IMR-90 (cell line): ENCODE data around the gene KDSR. TPM values are rescaled to one million over a fixed set of nuclear protein-coding genes. Genes with fewer than 3 reads are reported as not detected.

ENCODE experiments used
- ATAC-seq: fragments of 200-7000 bp; cut with Tn5 transposase; 2 replicates; pipeline ENCODE4 v1.9.1; 2020; ENCODE audit warnings: low read depth, mild to moderate bottlenecking, moderate library complexity
- BruUV-seq: library from RNA; stranded (reverse); fragments of 400-500 nt; replicated peaks from 2 replicates; lab custom pipeline; 2021; lab: Mats Ljungman, UMichigan
- CTCF ChIA-PET: fragments of 300-600 bp; formaldehyde crosslinking; extraction: SDS; loops from one replicate; lab custom pipeline; 2021; ENCODE audit warnings: antibody characterized with exemption; lab: Yijun Ruan, JAX
- POLR2A ChIA-PET: fragments of 300-600 bp; sonication (Branson Sonifier 250); formaldehyde crosslinking; loops from one replicate; lab custom pipeline; 2022; ENCODE audit warnings: antibody characterized with exemption; ENCODE audit not compliant: unreplicated experiment; lab: Charles Lee
- DNase-seq: peaks from one replicate; pipeline ENCODE4 v3.0.0; 2013
- H2AFZ ChIP-seq: replicated peaks from 2 replicates; pipeline ENCODE3; 2013; ENCODE audit warnings: low read length, mild to moderate bottlenecking; ENCODE audit not compliant: poor library complexity
- H2AK5ac ChIP-seq: 2 replicates; pipeline ENCODE4 v1.6.1; 2013; ENCODE audit warnings: low read depth, low read length, inconsistent platforms
- H2AK9ac ChIP-seq: replicated peaks from 2 replicates; pipeline ENCODE3; 2013; ENCODE audit warnings: mild to moderate bottlenecking, low read depth, low read length, moderate library complexity; ENCODE audit not compliant: poor library complexity
- H2BK120ac ChIP-seq: 2 replicates; pipeline ENCODE4 v1.6.1; 2013; ENCODE audit warnings: low read depth, low read length, inconsistent platforms
- H2BK15ac ChIP-seq: 3 replicates; pipeline ENCODE4 v1.6.1; 2013; ENCODE audit warnings: low read depth, low read length, inconsistent platforms
- H2BK20ac ChIP-seq: 2 replicates; pipeline ENCODE4 v1.6.1; 2013; ENCODE audit warnings: low read depth, mild to moderate bottlenecking, inconsistent platforms, low read length, moderate library complexity
- H2BK5ac ChIP-seq: 2 replicates; pipeline ENCODE4 v1.6.1; 2013; ENCODE audit warnings: mild to moderate bottlenecking, low read depth, low read length, inconsistent platforms; ENCODE audit not compliant: poor library complexity, severe bottlenecking
- H3K14ac ChIP-seq: replicated peaks from 2 replicates; pipeline ENCODE4 v1.6.1; 2013; ENCODE audit warnings: low read depth, low read length, inconsistent platforms
- H3K18ac ChIP-seq: 2 replicates; pipeline ENCODE4 v1.6.1; 2013; ENCODE audit warnings: low read depth, low read length, control low read depth
- H3K23ac ChIP-seq: 2 replicates; pipeline ENCODE4 v1.6.1; 2013; ENCODE audit warnings: low read depth, low read length, inconsistent platforms
- H3K27ac ChIP-seq: 2 replicates; pipeline ENCODE4 v1.5.1; 2013; ENCODE audit warnings: mild to moderate bottlenecking, control low read depth, low read length; ENCODE audit not compliant: insufficient read depth
- H3K27me3 ChIP-seq: 2 replicates; pipeline ENCODE4 v1.6.1; 2013; ENCODE audit warnings: low read length; ENCODE audit not compliant: control insufficient read depth, insufficient read depth
- H3K36me3 ChIP-seq: 2 replicates; pipeline ENCODE4 v1.6.1; 2013; ENCODE audit warnings: low read length, mixed read lengths; ENCODE audit not compliant: control insufficient read depth, insufficient read depth
- H3K4ac ChIP-seq: 2 replicates; pipeline ENCODE4 v1.6.1; 2013; ENCODE audit warnings: low read depth, low read length, inconsistent platforms
- H3K4me1 ChIP-seq: 2 replicates; pipeline ENCODE4 v1.6.1; 2013; ENCODE audit warnings: low read length, mixed read lengths; ENCODE audit not compliant: control insufficient read depth, insufficient read depth
- H3K4me2 ChIP-seq: 2 replicates; pipeline ENCODE4 v1.6.1; 2013; ENCODE audit warnings: low read depth, mild to moderate bottlenecking, control low read depth, low read length, moderate library complexity
- H3K4me3 ChIP-seq: 2 replicates; pipeline ENCODE4 v1.5.1; 2013; ENCODE audit warnings: low read depth, mild to moderate bottlenecking, control low read depth, low read length, moderate library complexity; ENCODE audit not compliant: insufficient read depth
- H3K56ac ChIP-seq: 2 replicates; pipeline ENCODE4 v1.6.1; 2013; ENCODE audit warnings: low read length, inconsistent platforms; ENCODE audit not compliant: insufficient read depth; ENCODE audit errors: extremely low read depth
- H3K79me1 ChIP-seq, 2 experiments: 2 replicates each; pipeline ENCODE4 v1.6.1; 2013; ENCODE audit warnings: low read length in 2 of 2, inconsistent platforms in 1 of 2, low read depth in 1 of 2
- H3K9ac ChIP-seq: 2 replicates; pipeline ENCODE4 v1.6.1; 2013; ENCODE audit warnings: low read depth, low read length, control low read depth
- H3K9me1 ChIP-seq: 2 replicates; pipeline ENCODE4 v1.6.1; 2013; ENCODE audit warnings: low read length, inconsistent platforms; ENCODE audit not compliant: insufficient read depth
- H3K9me3 ChIP-seq: 2 replicates; pipeline ENCODE4 v1.6.1; 2013; ENCODE audit warnings: low read length; ENCODE audit not compliant: control insufficient read depth, insufficient read depth
- H4K20me1 ChIP-seq: 2 replicates; pipeline ENCODE4 v1.6.1; 2013; ENCODE audit warnings: low read length, inconsistent platforms; ENCODE audit not compliant: insufficient read depth
- H4K5ac ChIP-seq: 2 replicates; pipeline ENCODE4 v1.6.1; 2013; ENCODE audit warnings: mild to moderate bottlenecking, low read depth, low read length, control low read depth
- H4K8ac ChIP-seq, 2 experiments: 2 replicates each; pipeline ENCODE4 v1.6.1; 2013; ENCODE audit warnings: low read depth in 2 of 2, low read length in 2 of 2, control low read depth in 1 of 2, inconsistent platforms in 1 of 2
- H4K91ac ChIP-seq: 2 replicates; pipeline ENCODE4 v1.6.1; 2013; ENCODE audit warnings: low read depth, low read length, inconsistent platforms; ENCODE audit not compliant: insufficient read depth
- BHLHE40 ChIP-seq: fragments of 150-350 bp; IDR thresholded peaks from 2 replicates; pipeline ENCODE4 v1.6.1; 2016; ENCODE audit warnings: mild to moderate bottlenecking, low read depth, low read length
- CEBPB ChIP-seq: IDR thresholded peaks from 2 replicates; pipeline ENCODE4 v1.6.1; 2012; ENCODE audit warnings: low read depth, low read length, improper control_type of control experiment
- CHD1 ChIP-seq: IDR thresholded peaks from 2 replicates; pipeline ENCODE4 v1.6.1; 2012; ENCODE audit warnings: low read depth, low read length, improper control_type of control experiment
- CTCF ChIP-seq: conservative IDR thresholded peaks from 2 replicates; pipeline ENCODE4 v1.5.1; 2012; ENCODE audit warnings: mild to moderate bottlenecking, low read depth, low read length, improper control_type of control experiment
- ELK1 ChIP-seq: fragments of 150-350 bp; IDR thresholded peaks from 2 replicates; pipeline ENCODE4 v1.6.1; 2016; ENCODE audit warnings: low read depth, mild to moderate bottlenecking, low read length, moderate library complexity, borderline replicate concordance
- FOS ChIP-seq: fragments of 150-350 bp; IDR thresholded peaks from 2 replicates; pipeline ENCODE4 v1.6.1; 2016; ENCODE audit warnings: low read depth, low read length
- MAFK ChIP-seq: IDR thresholded peaks from 2 replicates; pipeline ENCODE4 v1.6.1; 2012; ENCODE audit warnings: low read depth, low read length, improper control_type of control experiment
- NFE2L2 ChIP-seq: fragments of 150-350 bp; IDR thresholded peaks from 2 replicates; pipeline ENCODE4 v1.6.1; 2016; ENCODE audit warnings: low read depth, mild to moderate bottlenecking, low read length
- POLR2A ChIP-seq: IDR thresholded peaks from 2 replicates; pipeline ENCODE4 v1.6.1; 2012; ENCODE audit warnings: mild to moderate bottlenecking, low read depth, low read length
- RAD21 ChIP-seq: IDR thresholded peaks from 2 replicates; pipeline ENCODE4 v1.6.1; 2012; ENCODE audit warnings: low read length, improper control_type of control experiment
- RCOR1 ChIP-seq: IDR thresholded peaks from 2 replicates; pipeline ENCODE4 v1.6.1; 2012; ENCODE audit warnings: mild to moderate bottlenecking, low read length, improper control_type of control experiment; ENCODE audit not compliant: insufficient replicate concordance
- RFX5 ChIP-seq: IDR thresholded peaks from 2 replicates; pipeline ENCODE4 v1.8.0; 2012; ENCODE audit warnings: low read depth, mild to moderate bottlenecking, low read length, moderate library complexity
- SMC3 ChIP-seq: fragments of 150-350 bp; IDR thresholded peaks from 2 replicates; pipeline ENCODE4 v1.6.1; 2016; ENCODE audit warnings: low read depth, mild to moderate bottlenecking, antibody characterized with exemption, low read length, moderate library complexity
- USF2 ChIP-seq: fragments of 150-350 bp; IDR thresholded peaks from 2 replicates; pipeline ENCODE4 v1.6.1; 2017; ENCODE audit warnings: mild to moderate bottlenecking, antibody characterized with exemption, low read length, low read depth
- WGBS, 2 experiments: methylation state at CpG; one replicate each; pipeline versions ENCODE4 v1.1.5 to v1.1.7; 2013; ENCODE audit warnings: missing lambda C conversion rate in 2 of 2; ENCODE audit not compliant: insufficient read length in 1 of 2; ENCODE audit errors: extremely low coverage in 2 of 2; 5-methylcytosine and 5-hydroxymethylcytosine counted together
- dilution Hi-C: fragments of 300-500 bp; cut with HindIII; formaldehyde crosslinking; loops from one replicate; pipeline ENCODE4 v1.14.3; 2018; ENCODE audit warnings: low sequenced_read_pairs; ENCODE audit not compliant: unreplicated experiment
- in situ Hi-C: fragments of 300-500 bp; cut with MboI; formaldehyde crosslinking; loops from 3 replicates; pipeline ENCODE4 v1.14.3; 2019; ENCODE audit warnings: low sequenced_read_pairs, inconsistent platforms, mixed read lengths
- intact Hi-C: fragments of 100-400 bp; cut with micrococcal nuclease; formaldehyde crosslinking; loops from 2 replicates; pipeline ENCODE4 v1.10.0; 2022
- polyA plus RNA-seq, 3 experiments: library from polyadenylated mRNA; depleted of rRNA; stranded (reverse); fragments of >200 nt; gene quantifications; 2 replicates each; pipeline ENCODE4 v1.2.3, GENCODE V29; 2012; ENCODE audit warnings: low replicate concordance in 1 of 3
- total RNA-seq: library from RNA; depleted of rRNA; stranded (reverse); fragments of >200 nt; gene quantifications from 2 replicates; pipeline ENCODE4 v1.2.3, GENCODE V29; 2012

KDSR gene
- total and polyA plus RNA-seq, 2 of the 4 experiments (the other 2 are of a cell fraction) = 21.5 to 21.9 TPM

GRCh38 chr18:63297687-63298399 is 69.2 kb downstream of the KDSR start (continued):
- TF ChIP-seq FOS = no peak

GRCh38 chr18:63293935-63294334 is 73.1 kb downstream of the KDSR start:
- H3K27me3 ChIP-seq = peaks cover 2% of the 10 kb centered on the region; the same call in 1 of the 2 replicates
- no peak overlapping the region for H4K91ac ChIP-seq
- no peaks in the 10 kb centered on the region for H3K4me1 ChIP-seq
- H3K9me3 ChIP-seq = no peaks in the 10 kb centered on the region
- H3K56ac ChIP-seq = no peak overlapping the region
- no peak overlapping the region for H2AK9ac ChIP-seq
- no peaks in the 10 kb centered on the region for H3K36me3 ChIP-seq
- H3K23ac ChIP-seq = no peak overlapping the region
- no peak for ATAC-seq
- H3K4ac ChIP-seq = no peak overlapping the region
- in situ Hi-C loops (no loop called here), intact Hi-C loops (no loop called here), dilution Hi-C loops (no loop called here)
- H2AK5ac ChIP-seq = no peak overlapping the region
- WGBS, 2 experiments = 60% methylated on average over 1 of the region's 4 CpGs; no CpG with 5 or more reads in 1 of the 2 experiments
- no peak overlapping the region for H4K5ac ChIP-seq
- ChIA-PET POLR2A (no interaction called here), CTCF (no interaction called here)
- no peak overlapping the region for H2BK20ac ChIP-seq
- no peak overlapping the region for H2BK120ac ChIP-seq
- no peak overlapping the region for H4K8ac ChIP-seq
- no peak overlapping the region for H3K4me2 ChIP-seq
- no peak overlapping the region for H3K14ac ChIP-seq
- no peak overlapping the region for H2BK15ac ChIP-seq
- DNase-seq = no peak
- no TSS peak for BruUV-seq
- no peaks in the 10 kb centered on the region; the same call in 1 of the 2 replicates for H3K9me1 ChIP-seq
- H3K79me1 ChIP-seq = no peaks in the 10 kb centered on the region
- H3K9ac ChIP-seq = no peak overlapping the region
- H4K20me1 ChIP-seq = no peaks in the 10 kb centered on the region
- no peak overlapping the region for H2AFZ ChIP-seq
- no peak overlapping the region for H3K27ac ChIP-seq
- H3K4me3 ChIP-seq = no peak overlapping the region
- no peak overlapping the region for H2BK5ac ChIP-seq
- no peak overlapping the region for H3K18ac ChIP-seq
- TF ChIP-seq MAFK (no peak), RCOR1 (no peak), SMC3 (no peak), USF2 (no peak), POLR2A (no peak), NFE2L2 (no peak), ELK1 (no peak), CTCF (no peak), CEBPB (no peak), BHLHE40 (no peak), RFX5 (no peak), CHD1 (no peak), RAD21 (no peak)
